Mammary microvascular endothelial cell (primary cell): ENCODE results near the gene MEF2C. TPM values are rescaled to one million over a fixed set of nuclear protein-coding genes. Genes with fewer than 3 reads are reported as not detected.

Experiments used
- total RNA-seq: library from RNA; depleted of rRNA; stranded (reverse); fragments of >200 nt; gene quantifications from 2 replicates; pipeline ENCODE4 v1.2.3, GENCODE V29; 2015

MEF2C gene
- total RNA-seq = 48.6 and 71.6 TPM in 2 replicates

DNA sequence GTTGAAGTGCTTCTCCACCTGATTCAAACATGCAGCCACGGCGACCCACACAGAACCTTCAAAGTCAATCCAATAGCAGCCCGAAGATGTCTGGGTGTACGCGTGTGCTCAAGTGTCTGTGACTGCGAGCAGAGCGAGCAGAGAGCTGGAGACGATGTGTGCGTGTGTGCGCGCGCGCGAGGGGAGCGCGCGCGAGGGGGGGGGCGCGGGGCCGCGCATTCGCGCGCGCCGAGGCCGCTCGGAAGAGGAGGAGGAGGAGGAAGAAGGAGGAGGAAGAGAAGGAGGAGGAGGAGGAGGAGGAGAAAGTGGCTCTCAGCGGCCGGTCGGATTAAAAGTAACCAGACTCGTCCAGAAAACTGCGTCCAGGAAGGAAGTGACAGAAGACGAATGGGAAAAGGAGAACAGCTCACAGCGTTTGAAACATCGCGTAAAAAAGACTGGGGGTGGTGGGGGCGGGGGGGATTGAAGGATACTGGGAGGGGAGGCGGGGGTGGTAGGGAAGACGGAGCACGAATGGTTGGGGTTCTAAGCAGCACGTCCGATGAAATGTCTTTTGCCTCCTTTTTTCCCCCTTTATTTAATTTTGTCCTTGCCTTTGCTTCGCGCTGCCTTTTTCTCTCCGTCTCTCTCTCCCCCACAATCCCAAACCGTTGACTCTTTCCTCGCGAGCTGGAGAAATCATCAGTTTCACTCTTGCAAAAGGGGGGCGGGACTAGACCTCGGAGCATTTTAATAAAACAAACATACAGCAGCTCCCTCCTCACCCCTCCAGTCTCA is at the start of gene MEF2C:
MEF2C (minus strand) TSS at position 126 of the 777 bp plus-strand sequence. CDS start 59,396 bp downstream, outside the sequence.

